RWPE2 (cell line): ENCODE results near the gene FGFR2.

Experiments used
- ATAC-seq: fragments of 200-7000 bp; cut with Tn5 transposase; 3 replicates; pipeline ENCODE4 v1.9.1; 2021; ENCODE audit warnings: low read depth
- DNase-seq: peaks from one replicate; pipeline ENCODE4 v3.0.0-alpha.2; 2020; ENCODE audit warnings: low spot score
- H3K27ac ChIP-seq: fragments of 450-650 bp; 2 replicates; pipeline ENCODE4 v1.5.1; 2017; ENCODE audit warnings: mild to moderate bottlenecking; ENCODE audit not compliant: poor library complexity, severe bottlenecking
- H3K27me3 ChIP-seq: fragments of 250-450 bp; sonication (Bioruptor Pico); 2 replicates; pipeline ENCODE4 v1.5.1; 2021; ENCODE audit warnings: mild to moderate bottlenecking, moderate library complexity; ENCODE audit not compliant: insufficient read depth, poor library complexity, severe bottlenecking
- H3K36me3 ChIP-seq: fragments of 250-450 bp; sonication (Bioruptor Pico); 2 replicates; pipeline ENCODE4 v1.5.1; 2020; ENCODE audit warnings: low read depth, mild to moderate bottlenecking, moderate library complexity
- H3K4me1 ChIP-seq: fragments of 250-450 bp; sonication (Bioruptor Pico); 2 replicates; pipeline ENCODE4 v1.5.1; 2021; ENCODE audit warnings: mild to moderate bottlenecking, moderate library complexity; ENCODE audit not compliant: insufficient read depth, poor library complexity, severe bottlenecking
- H3K4me3 ChIP-seq: fragments of 250-450 bp; sonication (Bioruptor Pico); 2 replicates; pipeline ENCODE4 v1.5.1; 2021; ENCODE audit warnings: mild to moderate bottlenecking, moderate library complexity; ENCODE audit not compliant: severe bottlenecking
- H3K9me3 ChIP-seq: fragments of 250-450 bp; sonication (Bioruptor Pico); 2 replicates; pipeline ENCODE4 v1.5.1; 2021; ENCODE audit warnings: mild to moderate bottlenecking, moderate library complexity; ENCODE audit not compliant: severe bottlenecking
- TF ChIP-seq, protein P1 (sequence below): fragments of 450-650 bp; IDR thresholded peaks from one replicate; pipeline ENCODE4 v1.5.1; 2017; ENCODE audit warnings: mild to moderate bottlenecking, moderate library complexity; ENCODE audit not compliant: poor library complexity, severe bottlenecking

Gene FGFR2

DNA sequence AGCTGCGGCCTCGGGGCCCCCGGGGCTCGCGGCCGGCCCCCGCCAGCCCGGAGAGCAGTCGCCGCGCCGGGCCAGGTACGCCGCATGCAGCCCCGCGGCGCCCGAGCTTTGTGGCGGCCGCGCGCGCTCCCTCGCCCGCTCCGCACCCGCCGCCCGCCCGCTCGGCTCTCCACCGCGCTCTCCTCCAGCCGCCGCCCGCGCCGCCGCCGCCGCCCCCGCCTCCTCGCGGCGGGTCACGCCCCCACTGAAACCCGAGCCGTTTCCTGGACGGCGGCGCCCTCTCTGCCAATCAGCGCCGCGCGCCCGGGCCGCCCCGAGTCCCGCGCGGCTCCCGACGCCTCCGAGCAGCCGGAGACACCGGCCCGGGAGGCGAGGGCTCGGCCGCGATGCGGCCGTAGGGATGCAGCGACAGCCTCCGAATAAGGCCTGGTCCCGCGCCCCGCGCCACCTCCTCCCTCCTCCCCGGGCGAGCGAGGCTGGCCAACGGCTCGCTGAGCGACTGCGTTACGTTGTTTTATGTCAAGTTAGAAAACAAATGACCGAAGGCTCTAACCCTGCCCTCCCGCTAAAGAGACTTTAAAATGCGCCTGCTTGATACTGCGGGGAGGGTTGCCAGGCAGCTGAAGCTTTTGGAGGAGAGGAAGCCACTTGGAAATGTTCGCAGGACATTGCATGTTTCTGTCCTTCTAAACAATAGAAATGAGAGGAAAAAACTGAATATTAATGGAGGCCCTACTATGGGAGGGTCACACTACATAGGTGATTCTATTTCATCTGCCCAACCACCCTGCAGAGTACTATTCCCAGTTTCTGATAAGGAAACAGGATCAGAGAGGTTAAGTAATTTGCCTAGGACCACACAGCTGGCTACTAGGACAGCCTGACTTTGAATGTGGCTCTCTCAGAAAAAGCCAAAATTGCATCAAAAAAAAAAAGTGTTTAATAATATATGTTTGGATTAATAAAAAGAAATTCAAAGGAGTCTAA lies at the start of gene FGFR2:
Gene FGFR2, minus strand, starts transcription at position 182 of the 987 bp plus-strand sequence. CDS start 4,627 bp downstream, outside the sequence.
- Histone ChIP-seq H3K27ac (peak within 1 kb of the TSS; percentile 6), H3K27me3 (no peaks in the 10 kb centered on the region), H3K4me3 (peak within 1 kb of the TSS; percentile 64), H3K36me3 (no peaks in the 10 kb centered on the region), H3K9me3 (no peaks in the 10 kb centered on the region), H3K4me1 (no peaks in the 10 kb centered on the region)
- TF ChIP-seq, protein P1, sequence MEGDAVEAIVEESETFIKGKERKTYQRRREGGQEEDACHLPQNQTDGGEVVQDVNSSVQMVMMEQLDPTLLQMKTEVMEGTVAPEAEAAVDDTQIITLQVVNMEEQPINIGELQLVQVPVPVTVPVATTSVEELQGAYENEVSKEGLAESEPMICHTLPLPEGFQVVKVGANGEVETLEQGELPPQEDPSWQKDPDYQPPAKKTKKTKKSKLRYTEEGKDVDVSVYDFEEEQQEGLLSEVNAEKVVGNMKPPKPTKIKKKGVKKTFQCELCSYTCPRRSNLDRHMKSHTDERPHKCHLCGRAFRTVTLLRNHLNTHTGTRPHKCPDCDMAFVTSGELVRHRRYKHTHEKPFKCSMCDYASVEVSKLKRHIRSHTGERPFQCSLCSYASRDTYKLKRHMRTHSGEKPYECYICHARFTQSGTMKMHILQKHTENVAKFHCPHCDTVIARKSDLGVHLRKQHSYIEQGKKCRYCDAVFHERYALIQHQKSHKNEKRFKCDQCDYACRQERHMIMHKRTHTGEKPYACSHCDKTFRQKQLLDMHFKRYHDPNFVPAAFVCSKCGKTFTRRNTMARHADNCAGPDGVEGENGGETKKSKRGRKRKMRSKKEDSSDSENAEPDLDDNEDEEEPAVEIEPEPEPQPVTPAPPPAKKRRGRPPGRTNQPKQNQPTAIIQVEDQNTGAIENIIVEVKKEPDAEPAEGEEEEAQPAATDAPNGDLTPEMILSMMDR: no peak
- ATAC-seq: peak; percentile 92
- peak; percentile 77 for DNase-seq

DNA sequence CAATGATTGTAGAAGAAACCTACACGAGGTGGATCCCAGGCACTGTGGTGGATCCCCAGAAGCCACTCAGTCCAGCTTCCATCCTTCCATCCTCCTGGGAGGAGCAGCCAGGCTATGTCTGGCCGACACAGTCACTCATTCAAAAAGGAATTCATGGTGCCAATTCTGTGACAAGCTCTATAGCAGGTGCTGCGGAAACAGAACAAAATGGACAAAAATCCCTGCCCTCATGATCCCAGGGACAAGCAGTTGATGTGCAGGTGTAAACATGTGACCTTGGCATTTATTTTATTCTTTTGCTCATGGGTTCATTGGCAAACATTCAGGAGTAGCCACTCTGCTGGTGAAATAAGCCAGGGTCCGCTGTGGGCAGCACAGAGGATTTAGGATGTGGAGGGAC lies 49.2 kb upstream of the FGFR2 start:
- DNase-seq (no peak), ATAC-seq (no peak)

DNA sequence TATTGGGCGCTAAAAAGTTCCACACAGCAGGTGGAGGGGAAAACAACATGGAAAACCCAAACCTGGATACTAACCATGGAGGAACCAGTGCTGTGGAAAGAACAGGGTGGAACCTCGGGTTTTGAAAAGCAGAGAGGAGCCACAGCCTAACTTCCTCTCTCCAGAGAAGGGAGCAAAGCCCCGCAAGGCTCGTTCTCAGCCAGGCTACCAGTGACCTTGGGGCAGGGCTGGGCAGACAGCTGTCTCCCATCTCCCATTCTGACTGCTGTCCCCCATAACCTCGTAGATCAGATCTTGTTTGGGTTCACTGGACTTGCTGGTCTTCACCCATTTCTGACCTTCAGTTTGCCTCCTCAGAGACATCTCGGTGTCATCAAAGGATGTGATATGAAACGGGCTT lies 47.5 kb upstream of the FGFR2 start:
- Histone ChIP-seq H3K36me3 (no peaks in the 10 kb centered on the region), H3K27me3 (no peaks in the 10 kb centered on the region), H3K4me1 (no peaks in the 10 kb centered on the region), H3K27ac (no peak overlapping the region), H3K4me3 (no peak overlapping the region), H3K9me3 (no peaks in the 10 kb centered on the region)
- ATAC-seq: no peak
- DNase-seq: no peak
- TF ChIP-seq, protein P1: no peak

More for the DNA sequence above, 49.2 kb upstream of the FGFR2 start:
- Histone ChIP-seq H3K27ac (no peak overlapping the region), H3K36me3 (no peaks in the 10 kb centered on the region), H3K4me1 (no peaks in the 10 kb centered on the region), H3K4me3 (no peak overlapping the region), H3K27me3 (no peaks in the 10 kb centered on the region), H3K9me3 (no peaks in the 10 kb centered on the region)
- TF ChIP-seq, protein P1: no peak

DNA sequence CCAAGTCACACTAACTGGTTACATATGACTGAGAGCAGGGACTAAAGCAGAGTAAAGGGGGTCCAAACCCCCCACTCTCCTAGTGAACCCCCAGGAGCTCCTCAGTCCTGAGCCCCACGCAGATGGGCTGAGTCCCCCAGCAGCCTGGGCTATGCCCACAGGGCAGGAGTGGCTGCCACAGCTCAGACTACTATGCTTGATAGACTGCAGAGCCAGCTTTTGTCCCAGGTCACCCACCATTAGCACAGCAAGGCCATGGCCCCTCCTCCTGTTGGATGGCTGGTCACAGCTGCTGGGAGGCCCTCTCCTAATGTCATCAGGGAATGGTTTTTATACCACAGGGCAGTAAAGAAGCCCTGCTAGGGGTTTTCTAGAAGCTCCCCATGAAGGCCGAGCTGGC lies 46.3 kb upstream of the FGFR2 start:
- no peaks in the 10 kb centered on the region for H3K9me3 ChIP-seq
- no peaks in the 10 kb centered on the region for H3K36me3 ChIP-seq
- no peak for DNase-seq
- TF ChIP-seq, protein P1: no peak
- H3K27ac ChIP-seq: no peak overlapping the region
- H3K4me3 ChIP-seq: no peak overlapping the region
- no peaks in the 10 kb centered on the region for H3K27me3 ChIP-seq
- no peaks in the 10 kb centered on the region for H3K4me1 ChIP-seq
- no peak for ATAC-seq

DNA sequence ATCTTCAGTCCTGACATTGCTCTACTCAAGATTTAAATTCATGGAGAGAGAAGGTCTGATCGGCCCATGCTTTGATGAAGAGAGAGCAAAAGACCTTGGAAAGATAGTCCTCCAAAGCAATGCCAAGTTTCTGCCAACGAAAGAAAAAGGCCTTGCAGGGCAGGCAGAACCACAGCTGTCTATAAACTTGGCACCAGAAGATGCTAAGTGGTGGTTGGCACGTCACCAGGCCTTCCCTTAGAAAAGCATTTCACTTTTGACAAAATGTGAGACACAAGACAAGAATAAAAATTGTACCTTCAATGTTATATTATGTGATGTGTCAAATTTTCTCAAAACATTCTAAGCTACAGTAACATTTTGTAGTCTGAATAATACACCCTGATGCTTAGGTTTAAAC lies 42.0 kb upstream of the FGFR2 start:
- Histone ChIP-seq H3K4me3 (no peak overlapping the region), H3K27me3 (no peaks in the 10 kb centered on the region), H3K9me3 (peaks cover 3% of the 10 kb centered on the region), H3K27ac (no peak overlapping the region), H3K36me3 (no peaks in the 10 kb centered on the region), H3K4me1 (no peaks in the 10 kb centered on the region)
- DNase-seq (no peak), ATAC-seq (no peak)
- TF ChIP-seq, protein P1: no peak
